Neural progenitor cell (in vitro differentiated cells): ENCODE data around the gene MRC2.

ENCODE experiments used
- EZH2 ChIP-seq: fragments of 200-600 bp; sonication (generic); IDR thresholded peaks from 2 replicates; pipeline ENCODE4 v1.6.1; 2017; ENCODE audit warnings: antibody characterized with exemption, mild to moderate bottlenecking, moderate library complexity
- EZH2phosphoT487 ChIP-seq: fragments of 200-600 bp; sonication (generic); IDR thresholded peaks from 2 replicates; pipeline ENCODE4 v1.6.1; 2017; ENCODE audit warnings: antibody characterized with exemption
- TF ChIP-seq, protein P1 (sequence below): fragments of 200-600 bp; sonication (generic); IDR thresholded peaks from 2 replicates; pipeline ENCODE4 v1.5.1; 2017; ENCODE audit warnings: antibody characterized with exemption, mild to moderate bottlenecking

DNA sequence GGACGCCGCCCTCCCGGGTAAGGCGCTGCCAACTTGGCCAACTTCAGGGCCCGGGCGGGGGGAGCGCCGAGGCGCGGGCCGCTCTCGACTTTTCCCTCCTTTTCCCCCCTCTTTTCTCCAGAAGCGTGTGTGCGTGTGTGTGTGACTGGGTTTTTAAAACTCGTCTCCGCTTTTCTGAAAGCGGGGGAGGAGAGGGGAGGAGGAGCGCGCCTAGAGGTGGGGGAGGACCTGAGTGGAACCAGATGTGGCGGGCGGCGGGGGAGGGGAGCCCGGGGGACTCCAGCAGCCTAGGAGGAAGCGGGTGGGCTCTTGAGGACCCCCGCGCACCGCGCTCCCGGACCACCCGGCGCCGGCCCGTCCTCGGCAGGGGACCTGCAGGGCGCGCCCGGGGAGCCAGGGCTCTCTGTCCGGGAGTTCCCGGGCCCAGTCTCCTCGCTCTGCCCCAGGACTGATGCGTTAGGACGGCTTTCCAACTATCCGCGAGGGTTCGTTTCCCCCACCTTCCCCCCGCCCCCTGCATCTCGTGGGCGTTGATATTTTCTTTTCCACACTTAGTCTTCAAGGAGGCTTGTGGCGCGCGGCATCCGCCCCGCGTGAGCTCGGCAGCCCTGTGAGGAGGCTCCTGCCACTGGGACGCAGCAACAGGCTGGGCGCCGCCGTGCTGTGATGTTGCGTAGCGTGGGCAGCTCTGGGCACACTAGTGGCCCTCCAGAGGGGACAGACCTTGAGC, 599 bp downstream of the MRC2 start:
- TF ChIP-seq, protein P1, sequence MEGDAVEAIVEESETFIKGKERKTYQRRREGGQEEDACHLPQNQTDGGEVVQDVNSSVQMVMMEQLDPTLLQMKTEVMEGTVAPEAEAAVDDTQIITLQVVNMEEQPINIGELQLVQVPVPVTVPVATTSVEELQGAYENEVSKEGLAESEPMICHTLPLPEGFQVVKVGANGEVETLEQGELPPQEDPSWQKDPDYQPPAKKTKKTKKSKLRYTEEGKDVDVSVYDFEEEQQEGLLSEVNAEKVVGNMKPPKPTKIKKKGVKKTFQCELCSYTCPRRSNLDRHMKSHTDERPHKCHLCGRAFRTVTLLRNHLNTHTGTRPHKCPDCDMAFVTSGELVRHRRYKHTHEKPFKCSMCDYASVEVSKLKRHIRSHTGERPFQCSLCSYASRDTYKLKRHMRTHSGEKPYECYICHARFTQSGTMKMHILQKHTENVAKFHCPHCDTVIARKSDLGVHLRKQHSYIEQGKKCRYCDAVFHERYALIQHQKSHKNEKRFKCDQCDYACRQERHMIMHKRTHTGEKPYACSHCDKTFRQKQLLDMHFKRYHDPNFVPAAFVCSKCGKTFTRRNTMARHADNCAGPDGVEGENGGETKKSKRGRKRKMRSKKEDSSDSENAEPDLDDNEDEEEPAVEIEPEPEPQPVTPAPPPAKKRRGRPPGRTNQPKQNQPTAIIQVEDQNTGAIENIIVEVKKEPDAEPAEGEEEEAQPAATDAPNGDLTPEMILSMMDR: no peak
- TF ChIP-seq EZH2phosphoT487 (no peak), EZH2 (no peak)
